IMR-90 (cell line): ENCODE results near the gene ADD2.

Source experiments
- BHLHE40 ChIP-seq: fragments of 150-350 bp; IDR thresholded peaks from 2 replicates; pipeline ENCODE4 v1.6.1; 2016; ENCODE audit warnings: mild to moderate bottlenecking, low read depth, low read length
- CEBPB ChIP-seq: IDR thresholded peaks from 2 replicates; pipeline ENCODE4 v1.6.1; 2012; ENCODE audit warnings: low read depth, low read length, improper control_type of control experiment
- ELK1 ChIP-seq: fragments of 150-350 bp; IDR thresholded peaks from 2 replicates; pipeline ENCODE4 v1.6.1; 2016; ENCODE audit warnings: low read depth, mild to moderate bottlenecking, low read length, moderate library complexity, borderline replicate concordance
- FOS ChIP-seq: fragments of 150-350 bp; IDR thresholded peaks from 2 replicates; pipeline ENCODE4 v1.6.1; 2016; ENCODE audit warnings: low read depth, low read length
- MAZ ChIP-seq: IDR thresholded peaks from 2 replicates; pipeline ENCODE4 v1.6.1; 2012; ENCODE audit warnings: low read depth, mild to moderate bottlenecking, low read length, improper control_type of control experiment, moderate library complexity, borderline replicate concordance
- MXI1 ChIP-seq: IDR thresholded peaks from 2 replicates; pipeline ENCODE4 v1.6.1; 2012; ENCODE audit warnings: low read depth, mild to moderate bottlenecking, low read length, moderate library complexity, borderline replicate concordance
- NFE2L2 ChIP-seq: fragments of 150-350 bp; IDR thresholded peaks from 2 replicates; pipeline ENCODE4 v1.6.1; 2016; ENCODE audit warnings: low read depth, mild to moderate bottlenecking, low read length
- POLR2A ChIP-seq: IDR thresholded peaks from 2 replicates; pipeline ENCODE4 v1.6.1; 2012; ENCODE audit warnings: mild to moderate bottlenecking, low read depth, low read length
- RAD21 ChIP-seq: IDR thresholded peaks from 2 replicates; pipeline ENCODE4 v1.6.1; 2012; ENCODE audit warnings: low read length, improper control_type of control experiment
- RCOR1 ChIP-seq: IDR thresholded peaks from 2 replicates; pipeline ENCODE4 v1.6.1; 2012; ENCODE audit warnings: mild to moderate bottlenecking, low read length, improper control_type of control experiment; ENCODE audit not compliant: insufficient replicate concordance
- RFX5 ChIP-seq: IDR thresholded peaks from 2 replicates; pipeline ENCODE4 v1.8.0; 2012; ENCODE audit warnings: low read depth, mild to moderate bottlenecking, low read length, moderate library complexity
- SMC3 ChIP-seq: fragments of 150-350 bp; IDR thresholded peaks from 2 replicates; pipeline ENCODE4 v1.6.1; 2016; ENCODE audit warnings: low read depth, mild to moderate bottlenecking, antibody characterized with exemption, low read length, moderate library complexity
- USF2 ChIP-seq: fragments of 150-350 bp; IDR thresholded peaks from 2 replicates; pipeline ENCODE4 v1.6.1; 2017; ENCODE audit warnings: mild to moderate bottlenecking, antibody characterized with exemption, low read length, low read depth
- TF ChIP-seq, protein P1 (sequence below): conservative IDR thresholded peaks from 2 replicates; pipeline ENCODE4 v1.5.1; 2012; ENCODE audit warnings: mild to moderate bottlenecking, low read depth, low read length, improper control_type of control experiment

- TF ChIP-seq, protein P1, sequence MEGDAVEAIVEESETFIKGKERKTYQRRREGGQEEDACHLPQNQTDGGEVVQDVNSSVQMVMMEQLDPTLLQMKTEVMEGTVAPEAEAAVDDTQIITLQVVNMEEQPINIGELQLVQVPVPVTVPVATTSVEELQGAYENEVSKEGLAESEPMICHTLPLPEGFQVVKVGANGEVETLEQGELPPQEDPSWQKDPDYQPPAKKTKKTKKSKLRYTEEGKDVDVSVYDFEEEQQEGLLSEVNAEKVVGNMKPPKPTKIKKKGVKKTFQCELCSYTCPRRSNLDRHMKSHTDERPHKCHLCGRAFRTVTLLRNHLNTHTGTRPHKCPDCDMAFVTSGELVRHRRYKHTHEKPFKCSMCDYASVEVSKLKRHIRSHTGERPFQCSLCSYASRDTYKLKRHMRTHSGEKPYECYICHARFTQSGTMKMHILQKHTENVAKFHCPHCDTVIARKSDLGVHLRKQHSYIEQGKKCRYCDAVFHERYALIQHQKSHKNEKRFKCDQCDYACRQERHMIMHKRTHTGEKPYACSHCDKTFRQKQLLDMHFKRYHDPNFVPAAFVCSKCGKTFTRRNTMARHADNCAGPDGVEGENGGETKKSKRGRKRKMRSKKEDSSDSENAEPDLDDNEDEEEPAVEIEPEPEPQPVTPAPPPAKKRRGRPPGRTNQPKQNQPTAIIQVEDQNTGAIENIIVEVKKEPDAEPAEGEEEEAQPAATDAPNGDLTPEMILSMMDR: no peak
- TF ChIP-seq RFX5 (no peak), POLR2A (no peak), RAD21 (no peak), NFE2L2 (no peak), SMC3 (no peak), ELK1 (no peak), BHLHE40 (no peak), USF2 (no peak), MAZ (no peak), MXI1 (no peak), RCOR1 (no peak), CEBPB (no peak), FOS (no peak)
Observed at GRCh38 chr2:70728128-70728527, 39.9 kb downstream of the ADD2 start.
